HG03342 (cell line): Measurements from ENCODE around the gene CD82.

Source experiments
- ATAC-seq: cut with Tn5 transposase; IDR thresholded peaks from one replicate; pipeline ENCODE4 v1.9.1; 2021; ENCODE audit warnings: mild to moderate bottlenecking, moderate library complexity; ENCODE audit not compliant: unreplicated experiment

The CD82 gene

GRCh38 chr11:44597358-44598012, 32.0 kb downstream of the CD82 start:
- no peak for ATAC-seq

GRCh38 chr11:44598831-44599230, 33.4 kb downstream of the CD82 start:
- no peak for ATAC-seq

- ATAC-seq = no peak
Observed at GRCh38 chr11:44600261-44600660, 34.8 kb downstream of the CD82 start.

- peak; percentile 28 for ATAC-seq
Observed at GRCh38 chr11:44600839-44601383, 35.4 kb downstream of the CD82 start.

GRCh38 chr11:44601471-44602370, 36.3 kb downstream of the CD82 start:
- ATAC-seq = peak; percentile 39

GRCh38 chr11:44602891-44603310, 37.4 kb downstream of the CD82 start:
- ATAC-seq = no peak

GRCh38 chr11:44604171-44604581, 38.7 kb downstream of the CD82 start:
- ATAC-seq = no peak

GRCh38 chr11:44605068-44605708, 39.7 kb downstream of the CD82 start:
- ATAC-seq = no peak

GRCh38 chr11:44605965-44606364, 40.5 kb downstream of the CD82 start:
- no peak for ATAC-seq

GRCh38 chr11:44606472-44606871, 41.0 kb downstream of the CD82 start:
- ATAC-seq = no peak

GRCh38 chr11:44607319-44607962, 42.0 kb downstream of the CD82 start:
- ATAC-seq = no peak

- ATAC-seq = no peak
Observed at GRCh38 chr11:44607987-44608386, 42.5 kb downstream of the CD82 start.

- ATAC-seq = no peak
Observed at GRCh38 chr11:44608651-44608990, 43.2 kb downstream of the CD82 start.

- ATAC-seq = peak; percentile 42
Observed at GRCh38 chr11:44608991-44609782, 43.7 kb downstream of the CD82 start.

GRCh38 chr11:44609783-44610155, 44.3 kb downstream of the CD82 start:
- no peak for ATAC-seq

GRCh38 chr11:44610186-44610955, 44.9 kb downstream of the CD82 start:
- ATAC-seq = no peak

GRCh38 chr11:44611088-44611487, 45.6 kb downstream of the CD82 start:
- no peak for ATAC-seq

- peak; percentile 48 for ATAC-seq
Observed at GRCh38 chr11:44611687-44612434, 46.4 kb downstream of the CD82 start.

- ATAC-seq = no peak
Observed at GRCh38 chr11:44613153-44613552, 47.7 kb downstream of the CD82 start.
